Thyroid gland (tissue), 4 donors: Measurements from ENCODE around the gene AKAP6. TPM values are rescaled to one million over a fixed set of nuclear protein-coding genes. Genes with fewer than 3 reads are reported as not detected.
A peak's percentile ranks its signal among the peaks of the same experiment; 100 is the strongest.

Experiments
- DNase-seq, 2 donors: peaks; one replicate each; pipeline ENCODE4 v3.0.0-alpha.2; 2019
- H3K27ac ChIP-seq, 3 donors: fragments of 200-600 bp; sonication (generic); 1 replicate in 2 of 3; 2 replicates in 1 of 3; pipeline ENCODE4 v1.5.1; 2016 to 2019; ENCODE audit warnings: mild to moderate bottlenecking in 1 of 3, moderate library complexity in 1 of 3
- H3K27me3 ChIP-seq: fragments of 200-600 bp; sonication (generic); one replicate; pipeline ENCODE4 v1.5.1; 2019
- H3K36me3 ChIP-seq, 2 donors: fragments of 200-600 bp; sonication (generic); one replicate each; pipeline ENCODE4 v1.5.1; 2016 to 2019
- H3K4me1 ChIP-seq, 2 donors: fragments of 200-600 bp; sonication (generic); one replicate each; pipeline ENCODE4 v1.5.1; 2017 to 2019
- H3K4me3 ChIP-seq, 3 donors: fragments of 200-600 bp; sonication (generic); replicated peaks in 1 of 3; 1 replicate in 2 of 3; 2 replicates in 1 of 3; pipeline ENCODE4 v1.5.1; 2016; ENCODE audit warnings: mild to moderate bottlenecking in 1 of 3
- H3K9me3 ChIP-seq: fragments of 200-600 bp; sonication (generic); one replicate; pipeline ENCODE4 v1.5.1; 2017
- CTCF ChIP-seq, 6 experiments: fragments of 200-600 bp in 3 of 6; fragments of 450-650 bp in 3 of 6; sonication (generic) in 3 of 6; IDR thresholded peaks; one replicate each; pipeline ENCODE4 v1.5.1; 2016 to 2019; ENCODE audit warnings: antibody characterized with exemption in 6 of 6, mild to moderate bottlenecking in 2 of 6, inconsistent platforms in 1 of 6, moderate library complexity in 1 of 6
- POLR2A ChIP-seq, 2 donors: fragments of 450-650 bp; IDR thresholded peaks; one replicate each; pipeline ENCODE4 v1.6.1; 2017; ENCODE audit warnings: antibody characterized with exemption in 2 of 2, mild to moderate bottlenecking in 2 of 2, moderate library complexity in 1 of 2
- WGBS, 2 donors: methylation state at CpG; one replicate each; pipeline ENCODE4 v1.1.5; 2017; 5-methylcytosine and 5-hydroxymethylcytosine counted together
- intact Hi-C: fragments of 100-400 bp; cut with DNase I; formaldehyde crosslinking; loops from one replicate; pipeline ENCODE4 v1.15.1; 2023
- total RNA-seq, 4 donors: library from RNA; depleted of rRNA; stranded (reverse); fragments of >200 nt; gene quantifications; one replicate each; pipeline ENCODE4 v1.2.3, GENCODE V29; 2016

Gene AKAP6
- total RNA-seq, 4 donors from 2014 or later: 13.0 to 34.5 (median 22.7) TPM

- intact Hi-C loops: no loop called here
- no peaks in the 10 kb centered on the region for H3K27me3 ChIP-seq
- no peaks in the 10 kb centered on the region for H3K36me3 ChIP-seq
- H3K9me3 ChIP-seq: no peaks in the 10 kb centered on the region
- H3K4me1 ChIP-seq: peaks cover 6 to 12% of the 10 kb centered on the region in 2 donors
- no peak overlapping the region for H3K4me3 ChIP-seq
- DNase-seq: no peak
- no peak for TF ChIP-seq CTCF (IDR thresholded peaks at IDR 0.05)
- 88 to 91% methylated on average over 2 of the region's 2 CpGs for WGBS, 2 donors
- no peak overlapping the region for H3K27ac ChIP-seq
Measured at GRCh38 chr14:32508281-32508680, 179.2 kb downstream of the AKAP6 start.

- H3K4me1 ChIP-seq: peaks cover 8 to 12% of the 10 kb centered on the region in 2 donors
- intact Hi-C loops: no loop called here
Measured at GRCh38 chr14:32509632-32510187, 180.6 kb downstream of the AKAP6 start.

GRCh38 chr14:32510815-32511214, 181.7 kb downstream of the AKAP6 start:
- Histone ChIP-seq H3K9me3 (no peaks in the 10 kb centered on the region), H3K36me3 (no peaks in the 10 kb centered on the region), H3K4me1 (peaks cover 8 to 12% of the 10 kb centered on the region in 2 donors), H3K27me3 (no peaks in the 10 kb centered on the region), H3K4me3 (no peak overlapping the region), H3K27ac (no peak overlapping the region)
- no peak for DNase-seq
- 78 to 84% methylated on average over 3 of the region's 3 CpGs for WGBS, 2 donors
- no peak for TF ChIP-seq POLR2A (IDR thresholded peaks at IDR 0.05)
- no peak for TF ChIP-seq CTCF (IDR thresholded peaks at IDR 0.05)
- intact Hi-C loops: no loop called here

More at GRCh38 chr14:32509632-32510187, 180.6 kb downstream of the AKAP6 start:
- Histone ChIP-seq H3K27me3 (no peaks in the 10 kb centered on the region), H3K36me3 (no peaks in the 10 kb centered on the region), H3K27ac (no peak overlapping the region), H3K9me3 (no peaks in the 10 kb centered on the region), H3K4me3 (no peak overlapping the region)
- DNase-seq: peak in 1 of 2 donors; percentile 8
- WGBS, 2 donors: 70 to 71% methylated on average over 10 of the region's 10 CpGs
- TF ChIP-seq POLR2A (IDR thresholded peaks at IDR 0.05): no peak
- TF ChIP-seq CTCF (IDR thresholded peaks at IDR 0.05): no peak

- Histone ChIP-seq H3K4me1 (peaks cover 8 to 12% of the 10 kb centered on the region in 2 donors), H3K4me3 (no peak overlapping the region), H3K36me3 (no peaks in the 10 kb centered on the region), H3K27ac (no peak overlapping the region), H3K27me3 (no peaks in the 10 kb centered on the region), H3K9me3 (no peaks in the 10 kb centered on the region)
- TF ChIP-seq CTCF (IDR thresholded peaks at IDR 0.05): no peak
- no peak for TF ChIP-seq POLR2A (IDR thresholded peaks at IDR 0.05)
- intact Hi-C loops: no loop called here
- WGBS, 2 donors: 63 to 77% methylated on average over 3 of the region's 3 CpGs
- no peak for DNase-seq
Measured at GRCh38 chr14:32512348-32512747, 183.2 kb downstream of the AKAP6 start.

GRCh38 chr14:32512813-32513212, 183.7 kb downstream of the AKAP6 start:
- Histone ChIP-seq H3K27ac (no peak overlapping the region), H3K36me3 (no peaks in the 10 kb centered on the region), H3K4me1 (peaks cover 8 to 12% of the 10 kb centered on the region in 2 donors), H3K9me3 (no peaks in the 10 kb centered on the region), H3K4me3 (no peak overlapping the region), H3K27me3 (no peaks in the 10 kb centered on the region)
- no peak for DNase-seq
- intact Hi-C loops: no loop called here
- no peak for TF ChIP-seq POLR2A (IDR thresholded peaks at IDR 0.05)
- TF ChIP-seq CTCF (IDR thresholded peaks at IDR 0.05): no peak
